B cell (primary cell): ENCODE data around the gene ASB15.

Experiments used
- CTCF ChIP-seq: fragments of 200-600 bp; IDR thresholded peaks from one replicate; pipeline ENCODE4 v1.8.0; 2022; ENCODE audit warnings: antibody characterized with exemption, mild to moderate bottlenecking
- EZH2 ChIP-seq: IDR thresholded peaks from 2 replicates; pipeline ENCODE4 v1.6.1; 2012; ENCODE audit warnings: borderline replicate concordance, low read depth, mild to moderate bottlenecking, moderate library complexity, low read length; ENCODE audit not compliant: insufficient read depth, poor library complexity, severe bottlenecking

DNA sequence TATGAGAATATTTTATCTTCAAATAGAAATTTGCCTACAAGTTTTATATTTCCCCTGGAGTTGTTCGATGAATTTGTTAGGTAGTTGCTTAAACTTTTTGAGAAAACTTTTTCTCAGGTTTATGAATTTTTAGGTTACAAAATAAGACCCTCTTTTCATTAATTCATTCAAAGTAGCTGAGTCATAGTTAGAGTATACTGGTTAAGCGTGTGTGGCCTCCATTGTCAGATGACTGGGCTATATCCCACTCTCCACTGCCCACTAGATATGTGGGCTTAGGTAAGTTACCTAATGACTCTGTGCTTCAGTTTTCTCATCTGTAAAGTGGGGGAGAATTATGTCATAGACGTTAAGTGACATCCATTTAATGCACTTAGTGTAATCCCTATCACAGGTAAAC is 1.0 kb downstream of the ASB15 start:
- TF ChIP-seq CTCF (no peak), EZH2 (no peak)
